Liver (tissue), 9 donors: ENCODE measurements around the gene UGT1A7. TPM values are rescaled to one million over a fixed set of nuclear protein-coding genes. Genes with fewer than 3 reads are reported as not detected.

Experiments used
- DNase-seq: peaks from one replicate; pipeline ENCODE4 v3.0.0-alpha.2; 2017; ENCODE audit warnings: low spot score
- H3K27ac ChIP-seq, 2 donors: one replicate each; pipeline ENCODE4 v1.7.0; 2013; ENCODE audit warnings: inconsistent platforms in 2 of 2, low read length in 2 of 2, control low read depth in 1 of 2, low read depth in 1 of 2, mild to moderate bottlenecking in 1 of 2
- H3K27me3 ChIP-seq, 4 donors: one replicate each; pipeline versions ENCODE4 v1.6.1 to v1.7.0; 2013; ENCODE audit warnings: low read length in 3 of 4, inconsistent platforms in 1 of 4, mild to moderate bottlenecking in 1 of 4, moderate library complexity in 1 of 4; ENCODE audit not compliant: control insufficient read depth in 4 of 4, insufficient read depth in 4 of 4
- H3K36me3 ChIP-seq, 4 donors: one replicate each; pipeline versions ENCODE4 v1.6.1 to v1.7.0; 2013; ENCODE audit warnings: low read length in 3 of 4, mild to moderate bottlenecking in 3 of 4, low read depth in 1 of 4, moderate library complexity in 1 of 4; ENCODE audit not compliant: control insufficient read depth in 4 of 4, insufficient read depth in 3 of 4
- H3K4me1 ChIP-seq, 4 donors: one replicate each; pipeline versions ENCODE4 v1.6.1 to v1.7.0; 2013; ENCODE audit warnings: low read length in 3 of 4, mild to moderate bottlenecking in 3 of 4, moderate library complexity in 1 of 4; ENCODE audit not compliant: control insufficient read depth in 4 of 4, insufficient read depth in 4 of 4
- H3K4me3 ChIP-seq, 3 donors: one replicate each; pipeline versions ENCODE4 v1.6.1 to v1.7.0; 2013; ENCODE audit warnings: low read length in 3 of 3, control low read depth in 1 of 3, low read depth in 1 of 3, mild to moderate bottlenecking in 1 of 3
- H3K9ac ChIP-seq, 2 donors: one replicate each; pipeline ENCODE4 v1.7.0; 2013; ENCODE audit warnings: low read length in 2 of 2, mild to moderate bottlenecking in 2 of 2, moderate library complexity in 2 of 2, control low read depth in 1 of 2, low read depth in 1 of 2
- H3K9me3 ChIP-seq, 4 donors: one replicate each; pipeline versions ENCODE4 v1.6.1 to v1.7.0; 2013; ENCODE audit warnings: low read length in 3 of 4; ENCODE audit not compliant: control insufficient read depth in 4 of 4
- ATF3 ChIP-seq: IDR thresholded peaks from 2 replicates; pipeline ENCODE4 v1.6.1; 2016; ENCODE audit warnings: antibody characterized with exemption
- CTCF ChIP-seq: fragments of 150-350 bp; IDR thresholded peaks from 2 replicates; pipeline ENCODE4 v1.5.1; 2017; ENCODE audit warnings: improper control_type of control experiment, low read depth, low read length; ENCODE audit not compliant: missing input control
- EGR1 ChIP-seq, 2 donors: IDR thresholded peaks; 2 replicates each; pipeline ENCODE4 v1.6.1; 2016 to 2018; ENCODE audit warnings: antibody characterized with exemption in 2 of 2, low read depth in 2 of 2
- FOXA1 ChIP-seq: IDR thresholded peaks from 2 replicates; pipeline ENCODE4 v1.6.1; 2016; ENCODE audit warnings: antibody characterized with exemption
- FOXA2 ChIP-seq: IDR thresholded peaks from 2 replicates; pipeline ENCODE4 v1.6.1; 2016; ENCODE audit warnings: antibody characterized with exemption
- GABPA ChIP-seq, 2 donors: IDR thresholded peaks in 1 of 2; conservative IDR thresholded peaks in 1 of 2; 2 replicates each; pipeline ENCODE4 v1.6.1; 2016; ENCODE audit warnings: antibody characterized with exemption in 2 of 2, mild to moderate bottlenecking in 1 of 2, moderate library complexity in 1 of 2
- HNF4A ChIP-seq, 2 donors: conservative IDR thresholded peaks; 2 replicates each; pipeline ENCODE4 v1.6.1; 2016; ENCODE audit warnings: antibody characterized with exemption in 2 of 2, mild to moderate bottlenecking in 2 of 2
- HNF4G ChIP-seq: IDR thresholded peaks from 2 replicates; pipeline ENCODE4 v1.6.1; 2016; ENCODE audit warnings: antibody characterized with exemption
- JUND ChIP-seq, 2 donors: IDR thresholded peaks; 2 replicates each; pipeline ENCODE4 v1.6.1; 2016; ENCODE audit warnings: antibody characterized with exemption in 2 of 2
- MAX ChIP-seq: IDR thresholded peaks from 2 replicates; pipeline ENCODE4 v1.6.1; 2016; ENCODE audit warnings: antibody characterized with exemption
- NR2F2 ChIP-seq: IDR thresholded peaks from 2 replicates; pipeline ENCODE4 v1.6.1; 2016; ENCODE audit warnings: antibody characterized with exemption
- RAD21 ChIP-seq, 2 donors: IDR thresholded peaks; 2 replicates each; pipeline ENCODE4 v1.6.1; 2016; ENCODE audit warnings: antibody characterized with exemption in 2 of 2, mild to moderate bottlenecking in 2 of 2
- REST ChIP-seq: IDR thresholded peaks from 2 replicates; pipeline ENCODE4 v1.6.1; 2016; ENCODE audit warnings: antibody characterized with exemption, mild to moderate bottlenecking
- RXRA ChIP-seq, 2 donors: IDR thresholded peaks; 2 replicates each; pipeline ENCODE4 v1.6.1; 2017 to 2018; ENCODE audit warnings: antibody characterized with exemption in 2 of 2, mild to moderate bottlenecking in 1 of 2
- SP1 ChIP-seq: IDR thresholded peaks from 2 replicates; pipeline ENCODE4 v1.6.1; 2018; ENCODE audit warnings: antibody characterized with exemption, mild to moderate bottlenecking
- TAF1 ChIP-seq: conservative IDR thresholded peaks from 2 replicates; pipeline ENCODE4 v1.6.1; 2016; ENCODE audit warnings: antibody characterized with exemption, mild to moderate bottlenecking
- YY1 ChIP-seq: IDR thresholded peaks from 2 replicates; pipeline ENCODE4 v1.6.1; 2016; ENCODE audit warnings: antibody characterized with exemption, mild to moderate bottlenecking
- ZBTB33 ChIP-seq: IDR thresholded peaks from 2 replicates; pipeline ENCODE4 v1.6.1; 2016; ENCODE audit warnings: antibody characterized with exemption
- WGBS: extraction: QIAGEN DNeasy Blood & Tissue Kit; methylation state at CpG from one replicate; pipeline ENCODE4 v1.1.7; 2013; 5-methylcytosine and 5-hydroxymethylcytosine counted together
- polyA plus RNA-seq, 2 donors: library from polyadenylated mRNA; stranded (reverse) in 1 of 2; unstranded in 1 of 2; fragments of 200-250 nt in 1 of 2; fragments of >200 nt in 1 of 2; fragmentation: Nextera tagmentation in 1 of 2; extraction: Ambion mirVana in 1 of 2; gene quantifications; one replicate each; pipeline versions ENCODE4 v1.2.1 to v1.2.3, GENCODE V29; 2013 to 2015
- total RNA-seq, 2 donors: library from RNA; depleted of rRNA; stranded (reverse); fragments of >200 nt; gene quantifications; one replicate each; pipeline ENCODE4 v1.2.3, GENCODE V29; 2014
- donor health status: healthy.
- donor health status: healthy.
- donor health status: healthy.
- donor health status: healthy.
- donor health status: healthy.

The UGT1A7 gene
- total and polyA plus RNA-seq, 4 donors = 0.02 to 2.2 (median 0.38) TPM; not detected in 1

- no peak for DNase-seq
- Histone ChIP-seq H3K9ac (no peak overlapping the region), H3K4me3 (no peak overlapping the region), H3K4me1 (no peaks in the 10 kb centered on the region), H3K27ac (no peak overlapping the region), H3K36me3 (peaks cover 6 to 38% (median 31%) of the 10 kb centered on the region in 4 donors), H3K9me3 (peaks cover 0 to 2% (median 0%) of the 10 kb centered on the region in 4 donors), H3K27me3 (no peaks in the 10 kb centered on the region)
- TF ChIP-seq REST (no peak), HNF4G (no peak), JUND (IDR thresholded peaks at IDR 0.05) (no peak), EGR1 (IDR thresholded peaks at IDR 0.05; ENCODE audit: low read depth in 2 of 2) (no peak), FOXA2 (no peak), YY1 (no peak), NR2F2 (no peak), RXRA (IDR thresholded peaks at IDR 0.05) (no peak), CTCF (no peak), ZBTB33 (no peak), FOXA1 (no peak), SP1 (no peak), MAX (no peak), HNF4A (conservative IDR thresholded peaks at IDR 0.05) (no peak), ATF3 (no peak), GABPA (IDR thresholded peaks at IDR 0.05 in 1 of 2, conservative IDR thresholded peaks at IDR 0.05 in 1 of 2) (no peak), RAD21 (IDR thresholded peaks at IDR 0.05) (no peak)
- 94% methylated on average over 5 of the region's 5 CpGs for WGBS
These were observed 92.2 kb downstream of the UGT1A7 start for GRCh38 chr2:233773854-233774253.

GRCh38 chr2:233775414-233775813 lies 93.7 kb downstream of the UGT1A7 start:
- Histone ChIP-seq H3K27ac (no peak overlapping the region), H3K4me1 (no peaks in the 10 kb centered on the region), H3K4me3 (no peak overlapping the region), H3K9ac (no peak overlapping the region), H3K36me3 (peaks cover 1 to 23% (median 17%) of the 10 kb centered on the region in 4 donors), H3K9me3 (peaks cover 0 to 2% (median 0%) of the 10 kb centered on the region in 4 donors), H3K27me3 (no peaks in the 10 kb centered on the region)
- no peak for DNase-seq
- TF ChIP-seq JUND (IDR thresholded peaks at IDR 0.05) = no peak
- TF ChIP-seq YY1 = no peak
- TF ChIP-seq NR2F2 = no peak
- no peak for TF ChIP-seq GABPA (IDR thresholded peaks at IDR 0.05 in 1 of 2, conservative IDR thresholded peaks at IDR 0.05 in 1 of 2)
- TF ChIP-seq TAF1 = no peak
- no peak for TF ChIP-seq RXRA (IDR thresholded peaks at IDR 0.05)
- TF ChIP-seq FOXA1 = no peak
- no peak for TF ChIP-seq CTCF
- 92% methylated on average over 6 of the region's 6 CpGs for WGBS
